ENCODE data around the gene NEAT1. TPM values are rescaled to one million over a fixed set of nuclear protein-coding genes. Genes with fewer than 3 reads are reported as not detected.
"Not testable (repeated sequence)": the region's sequence is repeated elsewhere in the genome, so short reads cannot be mapped to it uniquely, and the experiment has no call there.

The NEAT1 gene
- total RNA-seq, 4 donors from 2014 or later, result 370 to 782 (median 680) TPM

- H3K27me3 ChIP-seq, result no peaks in the 10 kb centered on the region
- H3K4me3 ChIP-seq, result no peak overlapping the region
- no peak overlapping the region for H3K27ac ChIP-seq
- in situ Hi-C loops (cut with MboI; ENCODE audit: low pct_ligation_motif_present in 1 of 4, low pct_unique_long_range_greater_than_20kb in 1 of 4, low sequenced_read_pairs in 3 of 4), result no loop called here
- TF ChIP-seq POLR2AphosphoS5 (IDR thresholded peaks at IDR 0.05), result no peak
- no peak for TF ChIP-seq POLR2A (IDR thresholded peaks at IDR 0.05)
- TF ChIP-seq, protein P1, sequence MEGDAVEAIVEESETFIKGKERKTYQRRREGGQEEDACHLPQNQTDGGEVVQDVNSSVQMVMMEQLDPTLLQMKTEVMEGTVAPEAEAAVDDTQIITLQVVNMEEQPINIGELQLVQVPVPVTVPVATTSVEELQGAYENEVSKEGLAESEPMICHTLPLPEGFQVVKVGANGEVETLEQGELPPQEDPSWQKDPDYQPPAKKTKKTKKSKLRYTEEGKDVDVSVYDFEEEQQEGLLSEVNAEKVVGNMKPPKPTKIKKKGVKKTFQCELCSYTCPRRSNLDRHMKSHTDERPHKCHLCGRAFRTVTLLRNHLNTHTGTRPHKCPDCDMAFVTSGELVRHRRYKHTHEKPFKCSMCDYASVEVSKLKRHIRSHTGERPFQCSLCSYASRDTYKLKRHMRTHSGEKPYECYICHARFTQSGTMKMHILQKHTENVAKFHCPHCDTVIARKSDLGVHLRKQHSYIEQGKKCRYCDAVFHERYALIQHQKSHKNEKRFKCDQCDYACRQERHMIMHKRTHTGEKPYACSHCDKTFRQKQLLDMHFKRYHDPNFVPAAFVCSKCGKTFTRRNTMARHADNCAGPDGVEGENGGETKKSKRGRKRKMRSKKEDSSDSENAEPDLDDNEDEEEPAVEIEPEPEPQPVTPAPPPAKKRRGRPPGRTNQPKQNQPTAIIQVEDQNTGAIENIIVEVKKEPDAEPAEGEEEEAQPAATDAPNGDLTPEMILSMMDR (IDR thresholded peaks at IDR 0.05), result no peak
- TF ChIP-seq EP300 (IDR thresholded peaks at IDR 0.05; ENCODE audit: low read depth), result no peak
- intact Hi-C loops (cut with DNase I; ENCODE audit: low total_unique reads), result no loop called here
- WGBS, 2 donors (ENCODE audit: low coverage in 1 of 2), result 80% methylated on average over 7 of the region's 7 CpGs; no CpG with 5 or more reads in 1 of the 2 donors
- peaks cover 5 to 8% (median 6%) of the 10 kb centered on the region in 4 donors for H3K4me1 ChIP-seq
- DNase-seq, result peak; percentile 7
- no peaks in the 10 kb centered on the region for H3K36me3 ChIP-seq
- no peaks in the 10 kb centered on the region for H3K9me3 ChIP-seq
Measured at GRCh38 chr11:65459552-65459951, 37.0 kb downstream of the NEAT1 start.

- H3K9me3 ChIP-seq; H3K27me3 ChIP-seq; in situ Hi-C loops (cut with MboI; ENCODE audit: low pct_ligation_motif_present in 1 of 4, low pct_unique_long_range_greater_than_20kb in 1 of 4, low sequenced_read_pairs in 3 of 4); intact Hi-C loops (cut with DNase I; ENCODE audit: low total_unique reads); H3K4me3 ChIP-seq; H3K27ac ChIP-seq; DNase-seq; H3K36me3 ChIP-seq: not testable (repeated sequence)
- WGBS, 2 donors (ENCODE audit: low coverage in 1 of 2), result 89 to 95% methylated on average over 5 to 18 of the region's 18 CpGs
- peaks cover 0 to 22% (median 7%) of the 10 kb centered on the region in 4 donors for H3K4me1 ChIP-seq
Measured at GRCh38 chr11:65465471-65465870, 42.9 kb downstream of the NEAT1 start.

DNA sequence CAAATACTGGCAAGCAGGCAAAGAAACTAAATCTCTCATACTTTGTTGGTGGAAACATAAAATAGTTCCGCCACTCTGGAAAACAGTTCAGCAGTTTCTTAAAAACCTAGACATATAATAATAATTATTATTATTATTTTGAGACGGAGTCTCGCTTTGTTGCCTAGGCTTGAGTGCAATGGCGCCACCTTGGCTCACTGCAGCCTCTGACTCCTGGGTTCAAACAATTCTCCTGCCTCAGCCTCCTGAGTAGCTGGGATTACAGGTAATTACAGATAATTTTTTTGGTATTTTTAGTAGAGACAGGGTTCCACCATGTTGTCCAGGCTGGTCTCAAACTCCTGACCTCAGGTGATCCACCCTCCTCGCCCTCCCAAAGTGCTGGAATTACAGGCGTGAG, 44.7 kb downstream of the NEAT1 start:
- H3K27ac ChIP-seq, result peak overlapping the region; percentile 73 to 78 (median 76)
- H3K9me3 ChIP-seq; H3K4me3 ChIP-seq; H3K27me3 ChIP-seq; intact Hi-C loops (cut with DNase I; ENCODE audit: low total_unique reads); DNase-seq; H3K36me3 ChIP-seq; in situ Hi-C loops (cut with MboI; ENCODE audit: low pct_ligation_motif_present in 1 of 4, low pct_unique_long_range_greater_than_20kb in 1 of 4, low sequenced_read_pairs in 3 of 4): not testable (repeated sequence)
- 79 to 85% methylated on average over 6 of the region's 6 CpGs for WGBS, 2 donors (ENCODE audit: low coverage in 1 of 2)
- H3K4me1 ChIP-seq, result peaks cover 8 to 39% (median 17%) of the 10 kb centered on the region in 4 donors
- TF ChIP-seq, protein P1 (IDR thresholded peaks at IDR 0.05), result peak in 1 of 5 experiments; percentile 8

DNA sequence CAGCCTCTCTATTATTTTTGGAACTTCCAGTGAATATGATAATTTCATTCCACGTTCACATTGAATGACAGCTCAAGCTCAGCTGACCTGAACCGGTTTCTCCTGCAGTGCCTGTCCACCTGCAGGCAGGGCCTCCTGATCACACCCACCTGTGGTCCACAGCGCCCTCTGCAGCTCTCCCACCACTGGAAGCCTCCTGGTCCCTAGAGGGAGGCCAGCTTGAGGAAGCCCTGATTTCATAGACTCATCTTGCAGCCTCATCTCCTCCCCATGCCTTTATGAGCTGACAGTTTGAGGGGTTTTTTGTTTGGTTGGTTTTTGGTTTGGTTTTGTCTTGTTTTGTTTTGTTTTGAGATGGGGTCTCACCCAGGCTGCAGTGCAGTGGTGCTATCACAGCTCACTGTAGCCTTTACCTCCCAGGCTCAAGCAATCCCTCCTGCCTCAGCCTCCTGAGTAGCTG, 46.3 kb downstream of the NEAT1 start:
- intact Hi-C loops (cut with DNase I; ENCODE audit: low total_unique reads), result no loop called here
- TF ChIP-seq POLR2A (IDR thresholded peaks at IDR 0.05), result no peak
- TF ChIP-seq, protein P1 (IDR thresholded peaks at IDR 0.05), result peak; percentile 47 to 87 (median 63)
- TF ChIP-seq EP300 (IDR thresholded peaks at IDR 0.05; ENCODE audit: low read depth), result no peak
- peak in 1 of 3 donors; percentile 68 for TF ChIP-seq POLR2AphosphoS5 (IDR thresholded peaks at IDR 0.05)
- in situ Hi-C loops (cut with MboI; ENCODE audit: low pct_ligation_motif_present in 1 of 4, low pct_unique_long_range_greater_than_20kb in 1 of 4, low sequenced_read_pairs in 3 of 4), result no loop called here
- peak; percentile 94 for DNase-seq
- Histone ChIP-seq H3K9me3 (no peaks in the 10 kb centered on the region), H3K36me3 (no peaks in the 10 kb centered on the region), H3K27ac (peak overlapping the region; percentile 73 to 78 (median 76)), H3K4me3 (no peak overlapping the region), H3K4me1 (peaks cover 17 to 51% (median 28%) of the 10 kb centered on the region in 4 donors), H3K27me3 (no peaks in the 10 kb centered on the region)
- 11 to 40% methylated on average over 1 to 3 of the region's 3 CpGs for WGBS, 2 donors (ENCODE audit: low coverage in 1 of 2)
